Neutrophil (primary cell): ENCODE data around the gene SP8.
"Not testable (repeated sequence)": the region's sequence is repeated elsewhere in the genome, so short reads cannot be mapped to it uniquely, and the experiment has no call there.

Experiments used
- H3K27ac ChIP-seq: fragments of 200-600 bp; sonication (generic); 2 replicates; pipeline ENCODE4 v1.5.1; 2016; ENCODE audit warnings: mild to moderate bottlenecking, moderate library complexity
- H3K27me3 ChIP-seq: fragments of 200-600 bp; sonication (generic); 2 replicates; pipeline ENCODE4 v1.6.0; 2016; ENCODE audit warnings: mild to moderate bottlenecking
- H3K36me3 ChIP-seq: fragments of 200-600 bp; sonication (generic); 2 replicates; pipeline ENCODE4 v1.5.1; 2017
- H3K4me1 ChIP-seq, 2 experiments: fragments of 200-600 bp in 1 of 2; sonication (generic) in 1 of 2; 1 replicate in 1 of 2; 2 replicates in 1 of 2; pipeline versions ENCODE4 v1.5.1 to v1.6.1; 2013 to 2016; ENCODE audit warnings: low read depth in 1 of 2, low read length in 1 of 2, mild to moderate bottlenecking in 1 of 2, moderate library complexity in 1 of 2; ENCODE audit not compliant: control insufficient read depth in 1 of 2, insufficient read depth in 1 of 2
- H3K4me3 ChIP-seq, 2 experiments: fragments of 200-600 bp in 1 of 2; sonication (generic) in 1 of 2; 1 replicate in 1 of 2; 2 replicates in 1 of 2; pipeline ENCODE4 v1.5.1; 2013 to 2016; ENCODE audit warnings: low read depth in 1 of 2, low read length in 1 of 2, mild to moderate bottlenecking in 1 of 2, moderate library complexity in 1 of 2
- H3K9me3 ChIP-seq: fragments of 200-600 bp; sonication (generic); 2 replicates; pipeline ENCODE4 v1.5.1; 2016
- TF ChIP-seq, protein P1 (sequence below): fragments of 200-600 bp; sonication (generic); IDR thresholded peaks from 2 replicates; pipeline ENCODE4 v1.5.1; 2016; ENCODE audit warnings: antibody characterized with exemption

SP8 gene

DNA sequence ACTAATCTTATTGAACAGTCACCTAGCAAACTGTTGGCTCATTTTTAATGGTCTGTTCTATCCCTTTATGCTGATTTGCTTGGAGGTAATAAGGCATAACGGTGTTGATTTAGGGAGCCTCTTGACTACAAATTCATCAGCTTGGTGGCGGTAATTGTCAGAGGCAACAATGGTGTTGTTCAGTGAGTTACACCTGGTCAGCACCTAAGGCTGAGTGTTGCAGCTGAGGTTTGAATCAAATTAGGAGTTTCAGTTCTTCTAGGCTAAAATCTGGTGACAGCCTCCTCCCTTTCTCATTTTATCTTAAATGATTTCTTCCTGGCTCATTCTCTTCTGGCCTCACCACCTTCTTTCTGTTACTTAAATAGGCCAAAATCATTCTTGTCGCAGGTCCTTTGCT, 42.3 kb upstream of the SP8 start:
- no peaks in the 10 kb centered on the region for H3K4me1 ChIP-seq
- TF ChIP-seq, protein P1, sequence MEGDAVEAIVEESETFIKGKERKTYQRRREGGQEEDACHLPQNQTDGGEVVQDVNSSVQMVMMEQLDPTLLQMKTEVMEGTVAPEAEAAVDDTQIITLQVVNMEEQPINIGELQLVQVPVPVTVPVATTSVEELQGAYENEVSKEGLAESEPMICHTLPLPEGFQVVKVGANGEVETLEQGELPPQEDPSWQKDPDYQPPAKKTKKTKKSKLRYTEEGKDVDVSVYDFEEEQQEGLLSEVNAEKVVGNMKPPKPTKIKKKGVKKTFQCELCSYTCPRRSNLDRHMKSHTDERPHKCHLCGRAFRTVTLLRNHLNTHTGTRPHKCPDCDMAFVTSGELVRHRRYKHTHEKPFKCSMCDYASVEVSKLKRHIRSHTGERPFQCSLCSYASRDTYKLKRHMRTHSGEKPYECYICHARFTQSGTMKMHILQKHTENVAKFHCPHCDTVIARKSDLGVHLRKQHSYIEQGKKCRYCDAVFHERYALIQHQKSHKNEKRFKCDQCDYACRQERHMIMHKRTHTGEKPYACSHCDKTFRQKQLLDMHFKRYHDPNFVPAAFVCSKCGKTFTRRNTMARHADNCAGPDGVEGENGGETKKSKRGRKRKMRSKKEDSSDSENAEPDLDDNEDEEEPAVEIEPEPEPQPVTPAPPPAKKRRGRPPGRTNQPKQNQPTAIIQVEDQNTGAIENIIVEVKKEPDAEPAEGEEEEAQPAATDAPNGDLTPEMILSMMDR, result no peak
- no peaks in the 10 kb centered on the region for H3K27me3 ChIP-seq
- no peak overlapping the region for H3K27ac ChIP-seq
- no peak overlapping the region for H3K4me3 ChIP-seq
- no peaks in the 10 kb centered on the region for H3K36me3 ChIP-seq
- no peaks in the 10 kb centered on the region for H3K9me3 ChIP-seq

DNA sequence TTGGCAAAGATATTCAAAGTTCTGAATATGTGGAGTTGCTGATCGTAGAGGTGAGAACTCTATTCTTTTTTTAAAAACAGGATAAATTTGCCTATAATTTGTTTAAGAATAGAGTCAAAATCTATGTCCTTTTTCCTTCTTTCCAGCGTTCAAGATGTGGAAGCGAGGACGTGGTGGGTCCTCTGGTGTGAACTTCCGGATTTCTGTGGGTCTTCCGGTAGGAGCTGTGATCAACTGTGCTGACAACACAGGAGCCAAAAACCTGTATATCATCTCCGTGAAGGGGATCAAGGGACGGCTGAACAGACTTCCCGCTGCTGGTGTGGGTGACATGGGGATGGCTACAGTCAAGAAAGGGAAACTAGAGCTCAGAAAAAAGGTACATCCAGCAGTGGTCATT, 40.5 kb upstream of the SP8 start:
- no peaks in the 10 kb centered on the region for H3K27me3 ChIP-seq
- H3K27ac ChIP-seq, result no peak overlapping the region
- no peaks in the 10 kb centered on the region for H3K36me3 ChIP-seq
- H3K4me3 ChIP-seq, result no peak overlapping the region
- H3K4me1 ChIP-seq, result no peaks in the 10 kb centered on the region
- no peaks in the 10 kb centered on the region for H3K9me3 ChIP-seq
- TF ChIP-seq, protein P1, result no peak

DNA sequence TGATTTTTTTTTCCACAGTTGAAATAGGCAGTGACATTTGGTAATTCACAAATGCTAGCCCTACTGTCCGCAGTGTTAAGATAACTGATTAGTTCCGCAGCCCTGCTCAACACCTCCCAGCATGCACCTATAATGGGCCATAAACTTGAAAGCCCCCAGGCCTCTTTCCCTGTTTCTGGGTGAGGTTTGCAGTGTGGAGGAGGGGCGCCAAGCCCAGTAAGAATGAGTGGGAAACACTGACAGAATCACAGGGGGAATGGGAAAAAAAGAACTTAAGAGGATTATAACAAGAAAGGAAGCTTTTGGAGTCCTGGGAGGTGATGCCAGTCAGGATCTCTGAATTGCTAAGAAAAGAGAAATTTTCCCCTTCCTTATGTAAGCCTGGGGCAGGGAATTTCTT, 39.6 kb upstream of the SP8 start:
- no peak overlapping the region for H3K4me3 ChIP-seq
- H3K9me3 ChIP-seq, result no peaks in the 10 kb centered on the region
- no peaks in the 10 kb centered on the region for H3K4me1 ChIP-seq
- no peaks in the 10 kb centered on the region for H3K36me3 ChIP-seq
- H3K27me3 ChIP-seq, result no peaks in the 10 kb centered on the region
- H3K27ac ChIP-seq, result no peak overlapping the region
- TF ChIP-seq, protein P1, result no peak

DNA sequence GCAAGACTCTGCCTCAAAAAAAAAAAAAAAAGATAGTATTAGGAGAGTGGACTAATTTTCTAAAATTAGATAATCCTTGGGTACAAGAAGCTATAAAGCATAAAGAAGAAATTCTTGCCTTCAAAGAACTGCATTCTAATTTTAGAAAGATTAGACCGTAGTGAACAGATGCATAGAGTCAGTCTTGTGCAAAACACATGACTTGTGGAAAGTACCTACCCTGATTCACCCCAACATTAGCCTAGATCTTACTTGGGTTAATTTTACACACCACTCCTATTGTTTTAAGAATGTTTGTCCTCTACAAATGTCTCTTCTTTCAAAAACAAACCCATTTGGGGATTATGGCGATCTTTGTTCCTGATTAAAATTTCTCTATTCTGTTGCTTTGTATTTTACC, 38.9 kb upstream of the SP8 start:
- Histone ChIP-seq H3K27ac (no peak overlapping the region), H3K36me3 (no peaks in the 10 kb centered on the region), H3K27me3 (no peaks in the 10 kb centered on the region), H3K9me3 (no peaks in the 10 kb centered on the region), H3K4me3 (no peak overlapping the region), H3K4me1 (no peaks in the 10 kb centered on the region)
- TF ChIP-seq, protein P1, result no peak

DNA sequence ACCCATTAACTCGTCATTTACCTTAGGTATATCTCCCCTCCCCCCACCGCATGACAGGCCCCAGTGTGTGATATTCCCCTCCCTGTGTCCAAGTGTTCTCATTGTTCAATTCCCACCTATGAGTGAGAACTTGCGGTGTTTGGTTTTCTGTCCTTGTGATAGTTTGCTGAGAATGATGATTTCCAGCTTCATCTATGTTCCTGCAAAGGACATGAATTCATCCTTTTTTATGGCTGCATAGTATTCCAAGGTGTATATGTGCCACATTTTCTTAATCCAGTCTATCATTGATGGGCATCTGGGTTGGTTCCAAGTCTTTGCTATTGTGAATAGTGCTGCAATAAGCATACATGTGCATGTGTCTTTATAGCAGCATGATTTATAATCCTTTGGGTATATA, 34.7 kb upstream of the SP8 start:
- not testable (repeated sequence) for H3K36me3 ChIP-seq, H3K4me3 ChIP-seq, H3K27me3 ChIP-seq, H3K9me3 ChIP-seq, H3K27ac ChIP-seq, H3K4me1 ChIP-seq

DNA sequence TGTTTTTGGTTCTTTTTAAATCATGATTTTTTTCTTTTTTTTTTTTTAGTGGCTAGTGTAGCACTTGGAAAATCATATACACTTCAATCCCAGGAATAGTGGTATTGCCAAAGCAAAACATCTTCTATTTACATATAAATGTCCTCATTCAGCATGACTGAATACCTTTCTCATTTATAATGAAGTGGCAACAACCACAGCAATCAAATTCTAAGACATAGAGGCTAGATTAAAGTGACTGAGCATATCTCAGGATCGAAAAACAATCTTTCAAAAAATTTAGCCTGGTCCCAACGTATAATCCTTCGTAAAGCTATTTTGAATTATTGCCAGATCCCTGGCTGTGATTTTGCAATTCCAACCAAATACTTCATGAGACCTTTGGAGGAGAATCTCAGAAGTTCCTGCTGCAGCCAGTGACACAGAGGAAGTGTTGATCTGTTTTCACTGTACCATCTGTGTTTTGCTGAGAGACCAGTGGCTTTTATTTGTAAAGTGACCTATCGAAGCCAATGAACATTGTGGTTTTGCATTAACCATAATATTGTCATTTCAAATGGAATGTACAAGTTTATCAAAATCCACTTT, 29.8 kb upstream of the SP8 start:
- TF ChIP-seq, protein P1, result no peak
- Histone ChIP-seq H3K36me3 (no peaks in the 10 kb centered on the region), H3K4me1 (no peaks in the 10 kb centered on the region), H3K4me3 (no peak overlapping the region), H3K9me3 (no peaks in the 10 kb centered on the region), H3K27me3 (no peaks in the 10 kb centered on the region), H3K27ac (no peak overlapping the region)
